GM18951 (cell line): Measurements from ENCODE around the gene CCDC183.

ENCODE experiments used
- POLR2A ChIP-seq: IDR thresholded peaks from 4 replicates; pipeline ENCODE4 v1.6.1; 2011; ENCODE audit warnings: mild to moderate bottlenecking; ENCODE audit not compliant: insufficient read length, insufficient read depth; ENCODE audit errors: extremely low read depth
- in situ Hi-C: fragments of 300-500 bp; cut with MboI; formaldehyde crosslinking; loops from one replicate; pipeline ENCODE4 v1.12.0; 2022; ENCODE audit warnings: low sequenced_read_pairs, mixed read lengths, inconsistent platforms; ENCODE audit not compliant: unreplicated experiment

Gene CCDC183

DNA sequence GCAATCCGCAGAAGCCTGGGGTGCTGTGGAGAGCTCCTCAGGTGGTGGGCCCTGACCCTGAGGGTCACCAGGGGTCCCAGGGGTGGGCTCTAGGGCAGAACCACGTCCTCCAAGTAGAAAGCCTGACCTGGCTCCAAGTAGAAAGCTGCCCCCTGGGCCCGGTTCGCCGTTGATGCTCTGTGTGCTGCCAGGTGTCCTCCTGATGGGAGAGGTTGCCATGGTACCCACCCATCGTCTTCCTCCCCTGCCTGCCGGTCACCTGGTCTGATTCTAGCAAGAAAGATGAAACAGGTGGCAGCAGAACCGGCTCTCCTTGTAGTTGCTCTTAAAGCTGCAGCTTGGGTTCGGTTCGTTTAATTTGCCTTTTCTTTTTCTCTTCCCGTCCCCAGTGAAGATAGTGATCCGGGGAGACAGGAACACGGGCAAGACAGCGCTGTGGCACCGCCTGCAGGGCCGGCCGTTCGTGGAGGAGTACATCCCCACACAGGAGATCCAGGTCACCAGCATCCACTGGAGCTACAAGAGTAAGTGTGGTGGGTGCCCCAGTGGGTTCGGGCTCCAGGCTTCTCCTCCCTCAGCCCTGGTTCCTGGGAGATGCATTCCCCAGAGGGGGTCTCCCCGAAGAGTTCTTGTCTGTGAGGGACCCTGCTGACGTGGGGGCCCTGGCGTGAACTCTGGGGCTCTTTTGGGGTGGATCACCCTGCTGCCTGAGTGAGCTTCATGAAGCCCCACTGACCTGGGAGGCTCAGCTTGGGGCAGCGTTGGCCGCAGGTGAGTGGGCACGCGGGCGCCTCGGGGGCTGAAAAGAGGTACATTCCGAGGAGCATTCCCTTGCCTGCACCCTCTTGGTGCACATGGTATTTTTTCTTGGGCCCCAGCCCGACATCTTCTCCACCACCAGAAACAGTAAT, 27.3 kb downstream of the CCDC183 start:
- in situ Hi-C loops: no loop called here
- no peak for TF ChIP-seq POLR2A

DNA sequence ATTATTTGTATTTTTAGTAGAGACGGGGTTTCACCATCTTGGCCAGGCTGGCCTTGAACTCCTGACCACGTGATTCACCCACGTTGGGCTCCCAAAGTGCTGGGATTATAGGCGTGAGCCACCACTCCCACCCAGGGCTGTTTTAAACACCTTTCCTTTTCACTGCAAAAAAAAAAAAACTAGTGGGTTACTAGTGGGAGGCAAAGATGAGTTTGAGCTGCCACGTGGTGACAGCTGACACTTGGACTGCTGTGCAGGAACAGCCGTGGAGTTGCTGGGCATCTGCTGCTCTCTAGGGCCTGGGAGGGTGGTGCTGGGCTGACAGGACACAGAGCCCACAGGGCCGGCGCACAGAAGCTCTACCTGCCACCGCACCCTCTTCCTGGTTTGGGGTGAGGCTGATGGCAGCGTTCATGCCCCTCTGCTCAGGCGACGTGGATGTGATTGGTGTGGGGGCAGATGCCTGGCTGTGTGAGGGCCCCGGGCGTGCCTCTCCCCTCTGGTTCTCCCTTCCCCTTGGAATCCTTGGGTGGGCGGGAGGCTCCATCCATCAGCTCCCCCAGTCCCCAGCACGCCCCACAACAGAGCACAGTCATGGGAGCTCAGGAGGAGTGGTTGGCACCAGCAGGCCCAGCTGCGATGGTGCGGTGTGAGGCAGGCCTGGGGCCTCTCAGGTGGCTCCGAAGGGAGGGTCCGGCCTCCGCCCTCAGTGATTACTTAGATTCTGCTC, 28.5 kb downstream of the CCDC183 start:
- TF ChIP-seq POLR2A: no peak
- in situ Hi-C loops: no loop called here

DNA sequence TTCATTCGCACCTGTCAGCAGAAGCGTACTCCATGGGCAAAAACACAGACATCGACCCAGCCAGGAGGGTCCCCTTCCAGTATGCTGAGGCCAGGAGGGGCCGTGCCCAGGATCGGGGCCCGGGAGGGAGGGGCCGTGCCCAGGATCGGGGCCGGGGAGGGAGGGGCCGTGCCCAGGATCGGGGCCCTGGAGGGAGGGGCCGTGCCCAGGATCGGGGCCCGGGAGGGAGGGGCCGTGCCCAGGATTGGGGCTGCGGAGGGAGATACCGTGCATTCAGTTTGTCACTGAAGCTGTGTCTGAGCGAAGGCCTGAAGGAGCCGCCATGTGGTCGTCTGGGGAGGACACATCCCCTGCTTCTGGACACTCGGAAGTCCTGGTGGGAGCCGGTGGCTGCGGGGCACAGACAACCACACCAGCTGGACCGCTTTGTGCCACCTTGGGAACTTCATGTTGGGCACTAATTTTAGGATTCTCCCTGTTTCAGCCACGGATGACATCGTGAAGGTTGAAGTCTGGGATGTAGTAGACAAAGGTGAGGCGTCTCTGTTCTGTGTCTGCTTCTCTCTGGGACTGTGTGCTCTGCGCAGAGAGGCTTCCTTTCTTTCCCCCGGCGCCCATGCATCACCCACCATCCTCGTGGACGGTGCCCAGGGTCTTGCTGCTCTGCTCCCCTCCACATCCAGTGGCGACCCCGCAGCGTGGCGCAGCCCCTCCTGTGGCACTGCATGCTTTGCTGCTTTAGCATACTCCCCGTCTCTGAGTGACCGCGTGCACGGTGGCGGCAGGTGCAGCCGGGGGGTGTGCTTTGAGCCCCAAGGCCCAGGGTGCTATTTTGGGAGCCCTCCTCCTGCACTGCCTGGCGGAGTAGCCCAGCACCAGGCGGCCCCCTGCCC, 29.4 kb downstream of the CCDC183 start:
- no peak for TF ChIP-seq POLR2A
- in situ Hi-C loops: no loop called here

DNA sequence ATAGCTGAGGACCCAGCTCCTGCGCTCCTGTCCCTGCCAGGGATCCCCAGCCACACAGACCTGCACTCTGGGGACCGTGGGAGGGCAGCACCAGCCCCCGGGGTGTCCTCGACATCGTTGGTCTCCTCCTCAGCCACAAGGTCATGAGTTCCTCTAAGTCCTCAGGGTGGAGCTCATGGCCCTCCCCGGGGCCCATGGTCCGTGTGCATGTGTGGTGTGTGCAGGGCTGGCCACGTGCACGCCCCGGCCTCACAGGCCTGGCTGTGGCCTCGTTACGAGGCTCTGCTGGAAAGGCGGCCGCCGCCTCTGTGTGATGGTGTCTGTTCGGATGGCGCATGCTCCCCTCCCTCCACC, 30.0 kb downstream of the CCDC183 start:
- no peak for TF ChIP-seq POLR2A
- in situ Hi-C loops: no loop called here

DNA sequence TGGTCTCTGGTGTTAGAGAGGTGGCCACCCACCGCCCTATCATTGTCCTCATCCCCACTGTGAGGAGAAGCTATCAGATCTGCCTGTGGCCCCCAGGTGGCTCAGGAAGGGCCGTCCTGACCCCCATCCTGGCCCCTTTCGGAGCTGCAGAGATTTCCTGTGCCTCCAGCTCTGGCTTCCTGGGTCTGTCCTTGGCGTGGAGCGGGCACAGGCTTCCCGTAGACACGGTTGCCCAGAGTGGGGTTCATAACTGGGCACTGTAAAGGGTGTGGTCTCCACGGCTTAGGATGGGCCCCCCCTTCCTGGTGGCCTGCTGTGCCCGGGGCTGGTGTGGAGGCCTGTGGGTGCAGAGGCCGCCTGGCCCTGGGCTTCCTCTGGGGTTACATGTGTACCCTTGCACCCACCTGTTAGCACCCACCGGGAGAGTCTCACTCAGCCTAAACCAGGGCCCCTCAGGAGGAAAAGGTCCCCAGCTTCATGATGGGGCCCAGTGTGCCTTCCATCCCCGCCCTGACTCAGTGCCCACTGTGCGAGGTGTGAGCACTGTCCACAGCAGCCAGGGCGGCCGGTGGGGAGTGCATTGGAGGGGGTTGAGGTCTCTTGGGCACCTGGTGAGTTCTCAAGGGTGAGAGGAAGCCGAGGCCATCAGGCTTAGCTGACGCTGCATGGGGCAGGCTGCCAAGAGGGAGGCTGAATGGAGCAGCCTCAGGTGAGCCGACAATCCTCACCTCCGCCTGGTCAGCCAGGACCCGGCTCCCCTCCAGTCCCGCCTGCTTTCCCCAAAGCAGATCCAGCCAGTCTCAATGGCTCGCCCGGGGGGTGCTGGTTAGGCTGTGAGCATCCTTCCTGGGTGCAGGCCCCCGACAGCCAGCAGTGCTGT, 30.8 kb downstream of the CCDC183 start:
- in situ Hi-C loops: no loop called here

DNA sequence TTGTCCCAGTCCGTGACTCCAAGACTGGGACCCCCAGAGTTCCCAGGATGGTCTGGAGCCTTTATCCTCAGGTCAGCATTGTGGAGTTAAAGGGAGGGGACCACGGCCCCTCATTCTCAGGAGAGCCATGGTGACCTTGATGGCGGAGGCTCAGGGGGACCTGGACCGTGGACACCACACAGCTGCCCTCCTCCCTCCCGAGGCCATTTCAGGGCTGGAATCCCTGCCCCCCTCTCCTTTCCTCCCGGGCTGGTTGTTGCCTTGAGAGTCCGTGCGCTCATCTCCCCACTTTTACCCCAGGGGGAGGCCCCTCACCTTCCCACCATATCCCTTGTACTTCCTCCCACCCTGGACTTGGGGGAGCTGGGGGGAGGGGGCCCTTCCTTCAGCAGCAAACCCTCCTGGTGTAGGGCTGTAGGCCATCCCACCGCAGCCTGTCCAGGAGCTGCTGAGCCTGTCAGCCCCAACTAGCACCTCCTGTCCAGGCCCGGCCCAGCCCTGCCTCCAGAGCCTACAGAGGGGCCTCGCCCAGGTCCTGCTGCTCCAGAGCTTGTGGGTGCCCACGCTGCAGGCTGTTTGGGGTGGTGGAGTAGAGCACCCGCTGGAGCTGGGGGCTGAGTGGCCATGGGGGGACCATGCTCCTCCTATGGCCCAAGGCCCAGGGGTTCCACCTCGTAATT, 31.8 kb downstream of the CCDC183 start:
- in situ Hi-C loops: no loop called here
- TF ChIP-seq POLR2A: no peak

More for the DNA sequence above, 30.8 kb downstream of the CCDC183 start:
- TF ChIP-seq POLR2A: no peak

DNA sequence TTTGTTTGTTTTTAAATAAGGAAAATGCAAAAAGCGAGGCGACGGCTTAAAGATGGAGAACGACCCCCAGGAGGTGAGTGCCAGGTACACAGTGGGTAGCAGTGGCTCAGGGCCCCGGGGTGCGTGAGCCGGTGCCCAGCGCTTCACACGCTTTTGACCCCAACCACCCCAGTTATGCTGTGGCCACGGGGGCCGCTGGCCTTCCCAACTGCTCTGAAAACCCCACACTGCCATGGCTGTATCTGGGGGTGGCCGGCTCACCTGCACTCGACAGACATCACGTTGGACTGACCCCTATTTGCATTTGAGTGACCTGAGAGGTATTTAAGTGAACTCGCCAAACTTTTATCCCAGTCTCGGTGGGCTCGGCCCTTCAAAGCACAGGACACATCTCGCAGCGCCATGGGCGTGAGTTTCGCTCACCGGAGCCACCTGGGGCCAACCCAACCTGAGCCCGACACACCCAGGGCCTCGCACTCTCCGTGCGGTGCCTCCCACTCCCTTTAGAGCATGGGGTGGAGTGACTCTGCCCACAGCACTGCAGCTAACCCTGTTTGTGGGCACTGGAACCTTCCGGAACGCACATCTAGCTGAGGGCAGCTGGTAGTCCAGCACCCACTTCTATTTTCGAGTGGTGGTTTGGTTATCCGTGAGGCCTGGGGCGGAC, 32.5 kb downstream of the CCDC183 start:
- in situ Hi-C loops: no loop called here
- TF ChIP-seq POLR2A: no peak

DNA sequence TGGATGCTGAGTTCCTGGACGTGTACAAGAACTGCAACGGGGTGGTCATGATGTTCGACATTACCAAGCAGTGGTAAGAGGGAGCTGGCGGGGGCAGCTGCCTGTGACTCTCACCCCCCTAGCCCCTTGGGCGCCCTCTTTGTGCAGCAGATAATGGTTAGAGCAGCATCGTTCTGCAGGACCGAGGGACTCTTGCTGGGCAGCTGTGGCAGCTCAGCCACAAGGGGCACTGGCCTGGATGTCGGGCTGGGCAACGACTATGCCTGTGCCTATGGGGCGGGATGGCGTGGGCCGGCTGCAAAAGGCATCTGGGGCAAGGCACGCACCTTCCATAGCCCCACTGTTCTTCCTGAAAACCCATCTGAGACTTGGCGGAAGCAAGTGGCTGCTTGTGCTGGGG, 33.3 kb downstream of the CCDC183 start:
- in situ Hi-C loops: no loop called here
- TF ChIP-seq POLR2A: no peak

DNA sequence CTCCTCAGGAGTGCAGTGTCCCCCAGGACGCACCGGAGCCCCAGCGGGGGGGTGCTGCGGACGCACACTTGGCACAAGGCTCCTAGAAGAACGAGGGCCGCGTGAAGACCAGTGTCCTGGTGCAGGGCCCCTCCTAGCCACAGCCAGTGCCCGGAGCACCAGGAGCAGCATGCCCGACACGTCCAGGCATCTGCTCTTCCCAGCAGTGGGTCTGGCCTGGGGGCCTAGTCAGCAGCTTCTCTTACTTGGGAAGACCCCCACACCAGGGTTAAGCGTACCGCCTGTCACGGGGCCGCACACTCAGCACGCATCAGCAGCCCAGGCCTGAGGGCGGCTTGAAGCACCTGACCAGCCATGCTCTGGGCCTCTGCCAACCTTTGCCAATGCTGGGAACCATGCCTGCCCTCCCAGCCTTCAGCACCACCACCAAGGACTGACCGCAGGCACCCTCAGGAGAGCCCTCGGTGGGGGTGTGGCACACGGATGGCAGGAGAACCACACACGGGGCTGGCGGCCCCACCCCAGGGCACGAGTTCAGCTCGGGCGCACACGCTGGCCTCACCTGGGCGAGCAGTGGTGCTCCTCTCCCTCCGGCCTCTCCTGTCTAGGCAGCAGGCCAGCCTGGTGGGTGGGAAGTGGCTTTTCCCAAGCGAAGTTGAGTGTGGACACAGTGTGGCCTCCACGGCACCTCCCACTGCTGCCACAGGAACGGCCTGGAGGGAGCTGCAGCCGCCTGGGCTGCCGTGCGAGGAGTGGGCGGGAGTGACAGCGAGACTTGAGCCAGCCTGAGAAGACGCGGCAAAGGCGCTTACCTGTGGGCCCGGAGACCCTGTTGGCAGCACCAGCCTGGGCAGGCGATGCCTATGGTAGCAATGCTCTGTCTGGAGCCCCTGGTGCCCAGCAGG, 34.1 kb downstream of the CCDC183 start:
- in situ Hi-C loops: no loop called here
- no peak for TF ChIP-seq POLR2A

DNA sequence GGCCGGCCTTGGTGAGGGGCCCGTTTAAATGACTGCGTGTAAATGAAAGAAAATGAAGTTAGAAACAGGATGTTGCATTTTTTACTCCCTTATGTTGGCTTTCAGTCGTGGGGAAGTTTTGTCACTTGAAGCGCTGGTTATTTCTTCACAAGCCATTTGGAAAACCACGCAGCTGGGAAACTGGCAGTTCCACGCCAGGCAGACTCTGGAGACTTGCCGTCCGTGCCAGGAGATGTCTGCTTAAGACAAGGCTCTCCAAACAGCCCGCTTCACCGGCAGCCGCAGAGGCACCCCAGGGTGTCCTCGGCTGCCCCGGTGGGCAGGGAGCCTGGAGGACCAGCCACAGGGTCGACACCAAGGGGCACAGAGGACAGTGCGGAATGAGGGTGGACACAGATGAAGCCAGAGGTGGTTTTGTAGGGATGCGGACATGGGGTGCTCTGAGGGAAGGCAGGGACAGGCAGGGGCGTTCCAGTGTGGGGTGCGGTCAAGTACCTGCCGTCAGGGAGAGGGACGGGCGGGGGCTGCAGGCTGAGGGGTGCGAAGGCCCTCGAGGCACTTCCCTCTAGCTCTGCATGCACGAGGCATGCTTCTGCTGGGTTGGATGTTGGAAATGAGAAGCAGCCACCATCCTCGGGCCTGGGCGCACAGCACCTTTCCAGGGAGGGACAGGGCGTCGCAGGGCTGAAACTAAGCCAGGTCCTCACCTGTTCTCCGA, 35.0 kb downstream of the CCDC183 start:
- no peak for TF ChIP-seq POLR2A
- in situ Hi-C loops: no loop called here
